ENCODE measurements around the gene CDCP2. TPM values are rescaled to one million over a fixed set of nuclear protein-coding genes. Genes with fewer than 3 reads are reported as not detected.

CDCP2 gene
- total and polyA plus RNA-seq, 2 experiments from 2014 or later = not detected

DNA sequence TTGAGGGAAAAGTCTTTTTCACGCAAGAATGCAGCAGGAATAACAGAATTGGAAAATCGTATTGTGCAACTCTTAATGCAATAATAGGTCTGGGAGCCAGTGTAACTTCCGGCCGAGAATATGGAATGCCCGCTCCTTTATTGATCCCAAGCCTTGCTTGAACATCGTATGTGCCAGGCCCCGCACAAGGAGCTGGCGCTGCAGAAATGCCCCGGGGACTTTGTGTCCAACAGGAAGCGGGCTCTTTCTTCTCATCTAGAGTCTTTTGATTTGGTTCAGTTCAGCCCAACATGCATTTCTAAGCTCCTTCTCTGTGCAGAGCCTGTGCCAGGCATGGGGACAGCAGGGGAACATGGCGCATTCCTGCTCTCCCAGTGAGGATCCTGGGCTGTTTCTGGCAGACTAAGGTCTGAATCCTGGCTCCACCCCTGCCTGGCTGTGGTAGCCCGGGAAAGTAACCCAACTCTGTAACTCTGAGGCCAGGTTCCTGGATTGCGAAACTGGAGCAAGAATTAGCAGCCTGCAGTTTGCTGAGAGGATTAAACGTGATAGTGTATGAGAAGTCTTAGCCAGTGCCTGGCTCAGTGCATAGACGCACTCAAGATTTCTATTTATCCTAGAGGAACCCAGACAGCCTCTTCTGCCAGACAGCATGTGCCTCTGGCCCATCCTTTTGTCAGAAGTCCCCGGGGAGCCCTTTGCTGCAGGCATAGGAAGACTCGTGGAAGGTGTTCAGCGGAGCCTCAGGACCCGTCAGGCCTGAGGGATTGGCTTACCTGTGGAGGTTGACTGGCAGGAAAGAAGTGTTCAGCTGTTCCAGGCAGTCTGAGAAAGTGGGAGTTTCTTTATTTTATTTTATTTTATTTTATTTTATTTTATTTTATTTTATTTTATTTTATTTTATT is 987 bp upstream of the CDCP2 start:
- H3K27me3 ChIP-seq = no peaks in the 10 kb centered on the region
- H3K4me2 ChIP-seq = no peak overlapping the region
- no peaks in the 10 kb centered on the region for H3K36me3 ChIP-seq (replicated peaks; ENCODE audit: insufficient read depth, low read depth)
- DNase-seq (ENCODE audit: low spot score) = peak; percentile 76
- H3K27ac ChIP-seq = no peak overlapping the region
- TF ChIP-seq, protein P1, sequence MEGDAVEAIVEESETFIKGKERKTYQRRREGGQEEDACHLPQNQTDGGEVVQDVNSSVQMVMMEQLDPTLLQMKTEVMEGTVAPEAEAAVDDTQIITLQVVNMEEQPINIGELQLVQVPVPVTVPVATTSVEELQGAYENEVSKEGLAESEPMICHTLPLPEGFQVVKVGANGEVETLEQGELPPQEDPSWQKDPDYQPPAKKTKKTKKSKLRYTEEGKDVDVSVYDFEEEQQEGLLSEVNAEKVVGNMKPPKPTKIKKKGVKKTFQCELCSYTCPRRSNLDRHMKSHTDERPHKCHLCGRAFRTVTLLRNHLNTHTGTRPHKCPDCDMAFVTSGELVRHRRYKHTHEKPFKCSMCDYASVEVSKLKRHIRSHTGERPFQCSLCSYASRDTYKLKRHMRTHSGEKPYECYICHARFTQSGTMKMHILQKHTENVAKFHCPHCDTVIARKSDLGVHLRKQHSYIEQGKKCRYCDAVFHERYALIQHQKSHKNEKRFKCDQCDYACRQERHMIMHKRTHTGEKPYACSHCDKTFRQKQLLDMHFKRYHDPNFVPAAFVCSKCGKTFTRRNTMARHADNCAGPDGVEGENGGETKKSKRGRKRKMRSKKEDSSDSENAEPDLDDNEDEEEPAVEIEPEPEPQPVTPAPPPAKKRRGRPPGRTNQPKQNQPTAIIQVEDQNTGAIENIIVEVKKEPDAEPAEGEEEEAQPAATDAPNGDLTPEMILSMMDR (IDR thresholded peaks at IDR 0.05; ENCODE audit: poor library complexity) = no peak
- TF ChIP-seq EZH2 (IDR thresholded peaks at IDR 0.05; ENCODE audit: borderline replicate concordance) = no peak
- TF ChIP-seq EZH2phosphoT487 (IDR thresholded peaks at IDR 0.05; ENCODE audit: low read depth, severe bottlenecking, unreplicated experiment) = no peak
- no peak overlapping the region for H3K4me3 ChIP-seq
- H2AFZ ChIP-seq = no peak overlapping the region
- WGBS (ENCODE audit: low lambda C conversion rate, missing lambda C conversion rate) = 64% methylated on average over 19 of the region's 19 CpGs
- no peaks in the 10 kb centered on the region for H3K79me2 ChIP-seq
- no peaks in the 10 kb centered on the region for H3K4me1 ChIP-seq (ENCODE audit: insufficient read depth)
- no peaks in the 10 kb centered on the region for H3K9me3 ChIP-seq (ENCODE audit: low read depth)
- H4K20me1 ChIP-seq (ENCODE audit: insufficient read depth, poor library complexity, severe bottlenecking) = no peaks in the 10 kb centered on the region
- no peaks in the 10 kb centered on the region for H3K9me2 ChIP-seq (replicated peaks; ENCODE audit: insufficient read depth)

DNA sequence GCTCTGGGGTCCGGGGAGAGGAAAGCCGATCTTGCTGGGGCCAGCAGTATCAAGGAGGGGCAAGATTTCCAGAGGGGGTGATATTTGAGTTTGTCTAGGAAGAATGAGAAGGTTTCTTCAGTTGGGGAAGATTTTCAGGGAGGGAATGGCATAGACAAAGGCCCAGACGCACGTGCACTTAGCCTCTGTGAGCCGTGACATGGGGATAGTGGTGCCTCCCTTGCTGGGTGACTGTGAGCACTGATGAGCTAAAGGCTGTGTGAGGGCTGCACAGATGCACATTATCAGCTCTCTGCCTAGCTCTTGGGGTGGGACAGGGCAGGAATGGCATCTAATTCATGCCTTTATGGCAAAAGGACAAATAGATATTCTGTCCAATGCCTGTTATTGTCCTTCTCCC is 1.8 kb downstream of the CDCP2 start:
- no peaks in the 10 kb centered on the region for H3K9me2 ChIP-seq (replicated peaks; ENCODE audit: insufficient read depth)
- H2AFZ ChIP-seq = no peak overlapping the region
- H3K27me3 ChIP-seq = no peaks in the 10 kb centered on the region
- WGBS (ENCODE audit: low lambda C conversion rate, missing lambda C conversion rate) = 89% methylated on average over 5 of the region's 5 CpGs
- H3K36me3 ChIP-seq (replicated peaks; ENCODE audit: insufficient read depth, low read depth) = no peaks in the 10 kb centered on the region
- no peaks in the 10 kb centered on the region for H3K4me1 ChIP-seq (ENCODE audit: insufficient read depth)
- H4K20me1 ChIP-seq (ENCODE audit: insufficient read depth, poor library complexity, severe bottlenecking) = no peaks in the 10 kb centered on the region
- no peak overlapping the region for H3K27ac ChIP-seq
- TF ChIP-seq EZH2 (IDR thresholded peaks at IDR 0.05; ENCODE audit: borderline replicate concordance) (no peak), EZH2phosphoT487 (IDR thresholded peaks at IDR 0.05; ENCODE audit: low read depth, severe bottlenecking, unreplicated experiment) (no peak)
- TF ChIP-seq, protein P1 (IDR thresholded peaks at IDR 0.05; ENCODE audit: poor library complexity) = no peak
- H3K4me3 ChIP-seq = no peak overlapping the region
- DNase-seq (ENCODE audit: low spot score) = no peak
- H3K4me2 ChIP-seq = no peak overlapping the region
- H3K9me3 ChIP-seq (ENCODE audit: low read depth) = no peaks in the 10 kb centered on the region
- H3K79me2 ChIP-seq = no peaks in the 10 kb centered on the region

DNA sequence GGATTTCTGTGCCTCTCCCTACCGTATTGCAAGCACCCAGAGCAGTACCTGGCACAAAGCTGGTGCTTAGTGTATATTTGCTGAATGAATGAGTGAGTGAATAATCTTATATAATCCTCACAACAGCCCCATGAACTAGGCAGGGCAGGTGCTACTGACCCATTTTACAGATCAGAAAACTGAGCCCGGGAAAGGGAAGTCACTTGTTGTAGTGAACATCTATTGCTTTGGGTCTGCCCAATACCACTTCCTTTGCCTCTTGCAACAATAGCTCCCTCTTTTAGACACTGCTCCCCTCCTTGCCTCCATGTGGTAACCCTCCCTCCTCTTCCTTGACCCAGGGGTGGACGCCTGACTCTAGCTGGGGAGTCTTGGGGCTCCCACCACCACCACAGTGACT is 3.1 kb downstream of the CDCP2 start:
- Histone ChIP-seq H3K36me3 (replicated peaks; ENCODE audit: insufficient read depth, low read depth) (no peaks in the 10 kb centered on the region), H4K20me1 (ENCODE audit: insufficient read depth, poor library complexity, severe bottlenecking) (no peaks in the 10 kb centered on the region), H3K4me1 (ENCODE audit: insufficient read depth) (no peaks in the 10 kb centered on the region), H3K4me2 (no peak overlapping the region), H3K79me2 (no peaks in the 10 kb centered on the region), H3K27ac (no peak overlapping the region), H3K4me3 (no peak overlapping the region), H3K9me3 (ENCODE audit: low read depth) (no peaks in the 10 kb centered on the region), H2AFZ (no peak overlapping the region), H3K9me2 (replicated peaks; ENCODE audit: insufficient read depth) (no peaks in the 10 kb centered on the region), H3K27me3 (no peaks in the 10 kb centered on the region)
- WGBS (ENCODE audit: low lambda C conversion rate, missing lambda C conversion rate) = 96% methylated on average over 3 of the region's 3 CpGs
- TF ChIP-seq EZH2phosphoT487 (IDR thresholded peaks at IDR 0.05; ENCODE audit: low read depth, severe bottlenecking, unreplicated experiment) (no peak), EZH2 (IDR thresholded peaks at IDR 0.05; ENCODE audit: borderline replicate concordance) (no peak)
- TF ChIP-seq, protein P1 (IDR thresholded peaks at IDR 0.05; ENCODE audit: poor library complexity) = no peak
- no peak for DNase-seq (ENCODE audit: low spot score)

All from hepatocyte (in vitro differentiated cells).